K562 (cell line): ENCODE measurements around the gene WDCP. TPM values are rescaled to one million over a fixed set of nuclear protein-coding genes. Genes with fewer than 3 reads are reported as not detected.

Experiments
- ATAC-seq: fragments of 200-7000 bp; cut with Tn5 transposase; 3 replicates; pipeline ENCODE4 v1.9.1; 2020; ENCODE audit warnings: moderate library complexity
- BruUV-seq: library from RNA; stranded (reverse); fragments of 400-500 nt; replicated peaks from 2 replicates; lab custom pipeline; 2021; lab: Mats Ljungman, UMichigan
- CTCF ChIA-PET: fragments of 300-600 bp; formaldehyde crosslinking; extraction: SDS; loops from one replicate; lab custom pipeline; 2021; ENCODE audit warnings: low intra/inter-chr PET ratio; lab: Yijun Ruan, JAX
- POLR2A ChIA-PET: fragments of 300-600, 350-650 bp; sonication (Branson Sonifier 250); formaldehyde crosslinking; extraction: SDS; loops from one replicate; lab custom pipeline; 2021; ENCODE audit warnings: antibody characterized with exemption, inconsistent platforms; lab: Yijun Ruan, JAX
- DNase-seq, 4 experiments: peaks; one replicate each; pipeline versions ENCODE4 v3.0.0 to v3.0.0-alpha.2; 2011 to 2018; ENCODE audit warnings: low spot score in 3 of 4, mixed read lengths in 3 of 4; ENCODE audit errors: extremely low read depth in 1 of 4
- FAIRE-seq: peaks from 2 replicates; lab custom pipeline; 2011; peaks lifted over from hg19 to GRCh38; lab: Jason Lieb, UNC
- H2AFZ ChIP-seq: 2 replicates; pipeline ENCODE4 v1.6.0; 2011; ENCODE audit warnings: low read depth, low read length, control low read depth, inconsistent platforms
- H3K27ac ChIP-seq: fragments of 200-600 bp; 3 replicates; pipeline ENCODE4 v1.8.0; 2011; ENCODE audit warnings: low read depth, mild to moderate bottlenecking, control low read depth, inconsistent platforms, low read length, moderate library complexity, mixed read lengths; ENCODE audit errors: extremely low read depth
- H3K27me3 ChIP-seq, 2 experiments: fragments of 300-600 bp in 1 of 2; 2 replicates in 1 of 2; 3 replicates in 1 of 2; pipeline versions ENCODE4 v1.6.0 to v1.8.0; 2011; ENCODE audit warnings: inconsistent platforms in 2 of 2, low read length in 2 of 2, mild to moderate bottlenecking in 1 of 2, mixed read lengths in 1 of 2, moderate library complexity in 1 of 2; ENCODE audit not compliant: control insufficient read depth in 2 of 2, insufficient read depth in 2 of 2
- H3K36me3 ChIP-seq: fragments of 300-600 bp; 3 replicates; pipeline ENCODE4 v1.8.0; 2011; ENCODE audit warnings: mild to moderate bottlenecking, low read length, inconsistent platforms; ENCODE audit not compliant: control insufficient read depth, insufficient read depth
- H3K4me1 ChIP-seq, 2 experiments: fragments of 200-600 bp in 1 of 2; replicated peaks in 1 of 2; 2 replicates in 1 of 2; 3 replicates in 1 of 2; pipeline versions ENCODE4 v1.5.1 to v1.8.0; 2011; ENCODE audit warnings: inconsistent platforms in 2 of 2, low read length in 2 of 2, mild to moderate bottlenecking in 1 of 2, mixed read lengths in 1 of 2, moderate library complexity in 1 of 2; ENCODE audit not compliant: control insufficient read depth in 2 of 2, insufficient read depth in 2 of 2
- H3K4me2 ChIP-seq: 2 replicates; pipeline ENCODE4 v1.6.1; 2011; ENCODE audit warnings: low read length, control low read depth, inconsistent platforms, mixed read lengths; ENCODE audit not compliant: insufficient read depth
- H3K4me3 ChIP-seq: fragments of 200-600 bp; sonication (generic), shearing (Covaris generic); 2 replicates; pipeline ENCODE4 v1.5.1; 2016; ENCODE audit warnings: control low read depth, inconsistent platforms
- H3K79me2 ChIP-seq: fragments of 200-600 bp; 3 replicates; pipeline ENCODE4 v1.8.0; 2011; ENCODE audit warnings: low read length, inconsistent platforms; ENCODE audit not compliant: control insufficient read depth, insufficient read depth
- H3K9ac ChIP-seq, 2 experiments: 2 replicates each; pipeline versions ENCODE4 v1.6.0 to v1.6.1; 2011; ENCODE audit warnings: low read depth in 2 of 2, low read length in 2 of 2, control low read depth in 1 of 2, inconsistent platforms in 1 of 2, mild to moderate bottlenecking in 1 of 2, mixed read lengths in 1 of 2; ENCODE audit not compliant: insufficient read depth in 1 of 2
- H3K9me1 ChIP-seq: one replicate; pipeline ENCODE4 v1.6.0; 2011; ENCODE audit warnings: inconsistent platforms, mild to moderate bottlenecking, low read length, moderate library complexity; ENCODE audit not compliant: control insufficient read depth, insufficient read depth
- H3K9me3 ChIP-seq: replicated peaks from 2 replicates; pipeline ENCODE4 v1.5.1; 2011; ENCODE audit warnings: low read depth, low read length, inconsistent platforms; ENCODE audit not compliant: control insufficient read depth, insufficient read depth
- H4K20me1 ChIP-seq: replicated peaks from 2 replicates; pipeline ENCODE4 v1.6.1; 2011; ENCODE audit warnings: low read length, inconsistent platforms, mixed read lengths; ENCODE audit not compliant: control insufficient read depth, insufficient read depth
- GTF2E2 ChIP-seq: fragments of 200-800 bp; sonication (Bioruptor generic); IDR thresholded peaks from 2 replicates; pipeline ENCODE4 v1.6.1; 2016; ENCODE audit warnings: missing genetic modification characterization, missing compliant biosample characterization
- MAZ ChIP-seq, 2 experiments: fragments of 450-650 bp in 1 of 2; sonication (generic) in 1 of 2; formaldehyde crosslinking; IDR thresholded peaks in 1 of 2; conservative IDR thresholded peaks in 1 of 2; 2 replicates each; pipeline versions ENCODE4 v1.4.0 to v1.5.0; 2020; ENCODE audit warnings: mild to moderate bottlenecking in 1 of 2, missing genetic modification reagents in 1 of 2
- MEF2D ChIP-seq: conservative IDR thresholded peaks from 2 replicates; pipeline ENCODE4 v1.6.1; 2016; ENCODE audit warnings: low read depth, missing genetic modification characterization, missing compliant biosample characterization
- MTA3 ChIP-seq: fragments of 450-650 bp; formaldehyde crosslinking; IDR thresholded peaks from 2 replicates; pipeline ENCODE4 v1.6.1; 2017; ENCODE audit warnings: mild to moderate bottlenecking, borderline replicate concordance
- RBBP5 ChIP-seq: fragments of 200-600 bp; sonication (generic); IDR thresholded peaks from 2 replicates; pipeline ENCODE4 v1.6.1; 2012; ENCODE audit warnings: borderline replicate concordance, mild to moderate bottlenecking, low read length, control low read depth, inconsistent platforms; ENCODE audit not compliant: insufficient read depth, poor library complexity, severe bottlenecking
- SMARCA4 ChIP-seq: fragments of 450-650 bp; IDR thresholded peaks from 2 replicates; pipeline ENCODE4 v1.6.1; 2016
- SMARCB1 ChIP-seq: IDR thresholded peaks from 2 replicates; pipeline ENCODE4 v1.6.1; 2011; ENCODE audit warnings: improper control_type of control experiment, low read depth; ENCODE audit not compliant: insufficient read length
- TEAD1 ChIP-seq, 2 experiments: fragments of 450-650 bp in 1 of 2; sonication (generic) in 1 of 2; formaldehyde crosslinking; IDR thresholded peaks; 2 replicates each; pipeline versions ENCODE4 v1.4.0 to v1.8.0; 2020 to 2022; ENCODE audit warnings: mild to moderate bottlenecking in 2 of 2, missing genetic modification reagents in 1 of 2
- ZC3H4 ChIP-seq: sonication (generic); formaldehyde crosslinking; IDR thresholded peaks from 2 replicates; pipeline ENCODE4 v1.9.0; 2021; ENCODE audit warnings: missing genetic modification reagents, borderline replicate concordance
- WGBS: fragments of 100-300 bp; shearing (Covaris generic); methylation state at CpG from one replicate; pipeline ENCODE4 v1.1.6; 2016; ENCODE audit warnings: low coverage, mixed read lengths; ENCODE audit not compliant: insufficient coverage; ENCODE audit errors: missing lambda C conversion rate; 5-methylcytosine and 5-hydroxymethylcytosine counted together
- in situ Hi-C: fragments of 300-500 bp; cut with MboI; formaldehyde crosslinking; loops from 4 replicates; pipeline ENCODE4 v1.15.0; 2018; ENCODE audit warnings: inconsistent platforms, mixed read lengths
- intact Hi-C: fragments of 100-400 bp; cut with micrococcal nuclease; formaldehyde crosslinking; loops from 2 replicates; pipeline ENCODE4 v1.14.2; 2022
- polyA plus RNA-seq, 8 experiments: library from polyadenylated mRNA; depleted of rRNA in 4 of 8; stranded (reverse) in 5 of 8; unstranded in 3 of 8; fragments of >200 nt; fragmentation: Nextera tagmentation in 2 of 8; fragmentation: Illumina TruSeq in 1 of 8; extraction: Ambion mirVana in 2 of 8; extraction: Trizol in 1 of 8; gene quantifications; 2 replicates each; pipeline versions ENCODE4 v1.2.1 to v1.2.3, GENCODE V29; 2011 to 2014; ENCODE audit warnings: inconsistent platforms in 1 of 8, missing spikeins in 1 of 8
- total RNA-seq, 7 experiments: library from RNA; depleted of rRNA in 6 of 7; stranded (reverse); fragments of >200 nt in 6 of 7; fragmentation: Illumina TruSeq in 2 of 7; extraction: Trizol in 2 of 7; gene quantifications; 2 replicates each; pipeline versions ENCODE4 v1.2.1 to v1.2.3, GENCODE V29; 2011 to 2021; ENCODE audit warnings: low replicate concordance in 1 of 7
- TF ChIP-seq, protein P1 (sequence below), 2 experiments: fragments of 200-800 bp in 1 of 2; sonication (Bioruptor generic) in 1 of 2; sonication (generic) in 1 of 2; formaldehyde crosslinking in 1 of 2; IDR thresholded peaks in 1 of 2; conservative IDR thresholded peaks in 1 of 2; 2 replicates each; pipeline versions ENCODE4 v1.5.0 to v1.6.1; 2016 to 2020; ENCODE audit warnings: missing compliant biosample characterization in 1 of 2, missing genetic modification characterization in 1 of 2, missing genetic modification reagents in 1 of 2
- TF ChIP-seq, protein P2 (sequence below): fragments of 250-450 bp; sonication (Bioruptor Pico); IDR thresholded peaks from 2 replicates; pipeline ENCODE4 v1.5.0; 2021
- TF ChIP-seq, protein P3 (sequence below): conservative IDR thresholded peaks from 2 replicates; pipeline ENCODE4 v1.6.1; 2011; ENCODE audit warnings: low read depth, mild to moderate bottlenecking, low read length; ENCODE audit not compliant: control insufficient read depth

Gene WDCP
- total and polyA plus RNA-seq, 9 of the 15 experiments (the other 6 are each of a cell fraction or from before 2014, with no cell fraction given): 10.1 to 41.4 (median 21.8) TPM

DNA sequence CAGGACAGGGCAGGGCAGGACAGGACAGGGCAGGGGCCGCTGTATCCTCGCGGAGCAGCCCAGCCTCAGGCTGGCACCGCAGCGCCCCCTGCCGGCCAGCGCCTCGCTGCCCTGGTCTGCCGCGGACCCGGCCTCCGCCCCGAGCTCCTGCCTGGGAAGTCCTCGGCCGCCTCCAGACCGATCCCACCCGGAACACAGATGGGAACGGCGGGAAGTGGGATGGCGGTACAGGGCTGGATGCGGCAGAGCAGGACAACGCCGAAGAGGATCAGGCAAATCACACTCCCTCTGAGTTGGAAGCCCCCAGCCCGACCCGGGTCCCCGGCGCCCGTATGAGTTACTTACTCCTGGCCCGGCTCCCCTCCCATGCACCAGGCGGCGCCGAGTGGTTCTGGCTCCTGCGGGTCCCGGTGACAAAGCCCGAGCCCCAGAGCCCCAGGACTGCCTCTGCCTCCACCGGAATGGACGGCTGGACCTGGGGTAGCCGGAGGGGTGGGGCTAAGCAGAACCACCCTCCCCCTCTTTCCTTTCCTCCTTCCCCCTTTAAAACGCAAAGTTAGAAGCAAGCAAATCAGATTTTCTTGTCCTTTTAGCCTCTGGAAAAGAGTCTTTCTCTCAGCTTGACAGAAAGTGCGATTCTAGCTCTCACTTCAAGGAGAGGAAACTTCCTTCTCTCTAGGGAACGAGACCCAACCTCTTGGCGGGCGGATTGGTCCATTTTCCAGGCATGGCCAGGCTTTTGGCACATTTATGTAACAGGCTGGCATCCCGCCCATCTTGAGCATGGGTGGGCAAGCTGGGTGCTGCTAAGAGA lies 37.4 kb upstream of the WDCP start, which contains the start of gene TP53I3 (continued):
- TF ChIP-seq, protein P1, sequence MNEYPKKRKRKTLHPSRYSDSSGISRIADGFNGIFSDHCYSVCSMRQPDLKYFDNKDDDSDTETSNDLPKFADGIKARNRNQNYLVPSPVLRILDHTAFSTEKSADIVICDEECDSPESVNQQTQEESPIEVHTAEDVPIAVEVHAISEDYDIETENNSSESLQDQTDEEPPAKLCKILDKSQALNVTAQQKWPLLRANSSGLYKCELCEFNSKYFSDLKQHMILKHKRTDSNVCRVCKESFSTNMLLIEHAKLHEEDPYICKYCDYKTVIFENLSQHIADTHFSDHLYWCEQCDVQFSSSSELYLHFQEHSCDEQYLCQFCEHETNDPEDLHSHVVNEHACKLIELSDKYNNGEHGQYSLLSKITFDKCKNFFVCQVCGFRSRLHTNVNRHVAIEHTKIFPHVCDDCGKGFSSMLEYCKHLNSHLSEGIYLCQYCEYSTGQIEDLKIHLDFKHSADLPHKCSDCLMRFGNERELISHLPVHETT (CRISPR knock-in tag; conservative IDR thresholded peaks at IDR 0.05 in 1 of 2, IDR thresholded peaks at IDR 0.05 in 1 of 2): no peak

DNA sequence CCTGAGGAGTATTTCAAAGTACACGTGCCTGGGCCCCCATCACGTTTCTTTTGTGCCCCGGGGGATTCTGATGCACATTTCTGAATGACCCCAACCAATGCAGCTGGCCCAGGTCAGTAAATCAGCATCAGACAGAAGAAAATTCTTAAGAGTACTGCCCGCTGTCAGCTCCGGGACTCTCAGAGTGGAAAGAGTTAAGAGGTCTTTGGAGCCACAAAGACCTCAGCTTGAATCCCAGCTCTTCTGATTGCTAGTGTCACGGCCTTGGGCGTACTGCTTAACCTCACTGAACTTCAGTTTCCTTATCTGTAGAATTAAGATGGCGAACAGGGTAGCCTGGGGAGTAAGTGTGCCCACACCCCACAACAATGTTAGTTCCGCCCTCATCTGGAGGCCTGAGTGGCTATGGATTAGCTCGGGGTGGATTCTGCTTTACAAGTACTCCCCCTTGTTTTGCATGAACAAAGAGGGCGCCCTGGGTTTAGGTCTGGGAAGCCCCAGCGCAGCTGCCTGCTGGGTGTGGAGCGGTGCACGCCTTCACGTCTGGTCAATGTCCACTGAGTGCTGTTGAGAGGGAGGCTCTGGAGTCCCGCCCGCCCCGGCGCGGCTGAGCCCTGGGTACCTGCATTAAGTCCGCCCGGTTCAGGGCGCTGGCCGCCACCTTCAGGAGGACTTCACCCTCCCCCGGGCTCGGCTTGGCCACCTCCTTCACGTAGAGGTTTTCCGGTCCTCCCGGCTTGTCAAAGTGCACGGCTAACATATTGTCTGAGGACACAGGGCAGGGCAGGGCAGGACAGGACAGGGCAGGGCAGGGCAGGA lies 36.6 kb upstream of the WDCP start:
- Histone ChIP-seq H3K4me2 (peak overlapping the region; percentile 89), H3K9me1 (no peaks in the 10 kb centered on the region), H3K9ac (peak overlapping the region; percentile 77 to 94), H3K4me3 (peak overlapping the region; percentile 58), H3K27me3 (no peaks in the 10 kb centered on the region), H3K27ac (peak overlapping the region; percentile 75), H3K4me1 (peaks cover 12 to 18% of the 10 kb centered on the region in 2 experiments; a peak in 4 of 5 replicates), H3K79me2 (no peaks in the 10 kb centered on the region; the same call in 2 of the 3 replicates), H3K36me3 (peaks cover 13% of the 10 kb centered on the region; the same call in 2 of the 3 replicates), H3K9me3 (no peaks in the 10 kb centered on the region), H4K20me1 (no peaks in the 10 kb centered on the region), H2AFZ (peak overlapping the region; percentile 95)
- DNase-seq: peak; percentile 63 to 87 (median 74)
- 4% methylated on average over 30 of the region's 30 CpGs for WGBS
- TSS peak; percentile 52 for BruUV-seq
- in situ Hi-C loops: no loop called here
- peak; percentile 89 for FAIRE-seq
- ATAC-seq: peak; percentile 82
- ChIA-PET CTCF (interaction anchor here (0.6 to 2.3 kb wide), 4 partner anchors 80 to 169 kb away, joined by 3 to 10 read pairs (median 6); partner anchors contain the start of gene ATAD2B), POLR2A (interaction anchor here (0.5 to 1.8 kb wide), 14 partner anchors 8 to 1103 kb away, joined by 3 to 12 read pairs (median 4); partner anchors contain the start of genes ATAD2B, NCOA1, SF3B6 and WDCP)
- intact Hi-C loops: loop anchor here (1.0 to 2.0 kb wide), 6 partner anchors 39 to 299 kb away; partner anchors contain the start of genes ATAD2B, FAM228B and PFN4
- TF ChIP-seq TEAD1 (CRISPR knock-in tag; IDR thresholded peaks at IDR 0.05) (0 out of 4 replicates have a peak, but pooled peaks of 1 of the 2 experiments have one; percentile 75), SMARCA4 (peak; percentile 26; the same call in 1 of the 2 replicates), MAZ (CRISPR knock-in tag; conservative IDR thresholded peaks at IDR 0.05 in 1 of 2, IDR thresholded peaks at IDR 0.05 in 1 of 2) (no peak; a peak in 1 of 4 replicates), RBBP5 (peak; percentile 59), GTF2E2 (tag) (no peak), MTA3 (no peak), MEF2D (tag) (no peak), SMARCB1 (no peak), ZC3H4 (CRISPR knock-in tag) (peak; percentile 89; the same call in 1 of the 2 replicates)
- TF ChIP-seq, protein P2, sequence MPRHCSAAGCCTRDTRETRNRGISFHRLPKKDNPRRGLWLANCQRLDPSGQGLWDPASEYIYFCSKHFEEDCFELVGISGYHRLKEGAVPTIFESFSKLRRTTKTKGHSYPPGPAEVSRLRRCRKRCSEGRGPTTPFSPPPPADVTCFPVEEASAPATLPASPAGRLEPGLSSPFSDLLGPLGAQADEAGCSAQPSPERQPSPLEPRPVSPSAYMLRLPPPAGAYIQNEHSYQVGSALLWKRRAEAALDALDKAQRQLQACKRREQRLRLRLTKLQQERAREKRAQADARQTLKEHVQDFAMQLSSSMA (CRISPR knock-in tag): no peak
- TF ChIP-seq, protein P3, sequence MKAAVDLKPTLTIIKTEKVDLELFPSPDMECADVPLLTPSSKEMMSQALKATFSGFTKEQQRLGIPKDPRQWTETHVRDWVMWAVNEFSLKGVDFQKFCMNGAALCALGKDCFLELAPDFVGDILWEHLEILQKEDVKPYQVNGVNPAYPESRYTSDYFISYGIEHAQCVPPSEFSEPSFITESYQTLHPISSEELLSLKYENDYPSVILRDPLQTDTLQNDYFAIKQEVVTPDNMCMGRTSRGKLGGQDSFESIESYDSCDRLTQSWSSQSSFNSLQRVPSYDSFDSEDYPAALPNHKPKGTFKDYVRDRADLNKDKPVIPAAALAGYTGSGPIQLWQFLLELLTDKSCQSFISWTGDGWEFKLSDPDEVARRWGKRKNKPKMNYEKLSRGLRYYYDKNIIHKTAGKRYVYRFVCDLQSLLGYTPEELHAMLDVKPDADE: peak; percentile 48; the same call in 1 of the 2 replicates
